Suprapubic skin (tissue), 4 donors: ENCODE data around the gene SLC6A6.

ENCODE experiments used
- CTCF ChIP-seq, 2 donors: fragments of 200-600 bp in 1 of 2; fragments of 450-650 bp in 1 of 2; sonication (generic) in 1 of 2; IDR thresholded peaks; one replicate each; pipeline ENCODE4 v1.5.1; 2016 to 2019; ENCODE audit warnings: antibody characterized with exemption in 2 of 2, mild to moderate bottlenecking in 1 of 2, moderate library complexity in 1 of 2
- EP300 ChIP-seq: sonication (generic); formaldehyde crosslinking; IDR thresholded peaks from one replicate; pipeline ENCODE4 v1.6.1; 2017; ENCODE audit warnings: antibody characterized with exemption
- POLR2AphosphoS5 ChIP-seq, 3 donors: sonication (generic); formaldehyde crosslinking; IDR thresholded peaks; one replicate each; pipeline ENCODE4 v1.6.1; 2017; ENCODE audit warnings: antibody characterized with exemption in 3 of 3

- TF ChIP-seq CTCF (IDR thresholded peaks at IDR 0.05) (no peak), POLR2AphosphoS5 (IDR thresholded peaks at IDR 0.05) (no peak), EP300 (no peak)
Measured at GRCh38 chr3:14520149-14520548, 117.7 kb downstream of the SLC6A6 start.
